ENCODE measurements around the gene PSMG4. TPM values are rescaled to one million over a fixed set of nuclear protein-coding genes. Genes with fewer than 3 reads are reported as not detected.
A peak's percentile ranks its signal among the peaks of the same experiment; 100 is the strongest.

The PSMG4 gene
- total RNA-seq, 3 donors from 2014 or later: 14.8 to 19.8 (median 16.2) TPM

- H3K4me3 ChIP-seq: no peak overlapping the region
- peak; percentile 63 to 95 (median 83) for DNase-seq
- intact Hi-C loops (cut with DNase I, micrococcal nuclease): no loop called here
- H3K36me3 ChIP-seq (ENCODE audit: low read depth): no peaks in the 10 kb centered on the region
- peaks cover 44% of the 10 kb centered on the region for H3K4me1 ChIP-seq (ENCODE audit: low read depth)
- ATAC-seq: peak; percentile 87
- no peaks in the 10 kb centered on the region for H3K9me3 ChIP-seq
- TF ChIP-seq, protein P1, sequence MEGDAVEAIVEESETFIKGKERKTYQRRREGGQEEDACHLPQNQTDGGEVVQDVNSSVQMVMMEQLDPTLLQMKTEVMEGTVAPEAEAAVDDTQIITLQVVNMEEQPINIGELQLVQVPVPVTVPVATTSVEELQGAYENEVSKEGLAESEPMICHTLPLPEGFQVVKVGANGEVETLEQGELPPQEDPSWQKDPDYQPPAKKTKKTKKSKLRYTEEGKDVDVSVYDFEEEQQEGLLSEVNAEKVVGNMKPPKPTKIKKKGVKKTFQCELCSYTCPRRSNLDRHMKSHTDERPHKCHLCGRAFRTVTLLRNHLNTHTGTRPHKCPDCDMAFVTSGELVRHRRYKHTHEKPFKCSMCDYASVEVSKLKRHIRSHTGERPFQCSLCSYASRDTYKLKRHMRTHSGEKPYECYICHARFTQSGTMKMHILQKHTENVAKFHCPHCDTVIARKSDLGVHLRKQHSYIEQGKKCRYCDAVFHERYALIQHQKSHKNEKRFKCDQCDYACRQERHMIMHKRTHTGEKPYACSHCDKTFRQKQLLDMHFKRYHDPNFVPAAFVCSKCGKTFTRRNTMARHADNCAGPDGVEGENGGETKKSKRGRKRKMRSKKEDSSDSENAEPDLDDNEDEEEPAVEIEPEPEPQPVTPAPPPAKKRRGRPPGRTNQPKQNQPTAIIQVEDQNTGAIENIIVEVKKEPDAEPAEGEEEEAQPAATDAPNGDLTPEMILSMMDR (IDR thresholded peaks at IDR 0.05): no peak
Measured at GRCh38 chr6:3231247-3232016, 27.3 kb upstream of the PSMG4 start.

- no peaks in the 10 kb centered on the region for H3K36me3 ChIP-seq (ENCODE audit: low read depth)
- peaks cover 37% of the 10 kb centered on the region for H3K4me1 ChIP-seq (ENCODE audit: low read depth)
- no peak overlapping the region for H3K4me3 ChIP-seq
- TF ChIP-seq, protein P1 (IDR thresholded peaks at IDR 0.05): no peak
- intact Hi-C loops (cut with DNase I, micrococcal nuclease): no loop called here
- no peak for DNase-seq
- no peaks in the 10 kb centered on the region for H3K9me3 ChIP-seq
- no peak for ATAC-seq
Measured at GRCh38 chr6:3232017-3232945, 26.5 kb upstream of the PSMG4 start.

DNA sequence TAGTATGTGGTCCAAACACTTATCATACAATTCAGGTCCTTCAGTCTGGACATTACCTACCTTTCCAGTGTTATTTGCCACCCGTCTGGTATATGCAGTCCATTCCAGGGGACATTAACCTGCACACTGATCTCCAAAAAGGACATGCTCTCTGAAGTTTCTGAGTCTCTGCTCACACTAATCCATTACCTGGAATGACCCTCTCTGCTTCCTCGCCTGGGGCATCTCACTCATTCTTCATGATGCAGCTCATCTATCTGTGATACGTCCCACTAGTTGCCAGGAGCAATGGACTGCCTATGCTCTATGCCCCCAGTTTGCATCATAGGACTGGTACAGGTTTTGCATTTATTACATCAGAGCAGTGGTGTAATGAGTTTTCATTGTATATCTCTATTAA, 25.4 kb upstream of the PSMG4 start:
- peaks cover 26% of the 10 kb centered on the region for H3K4me1 ChIP-seq (ENCODE audit: low read depth)
- H3K36me3 ChIP-seq (ENCODE audit: low read depth): no peaks in the 10 kb centered on the region
- H3K4me3 ChIP-seq: no peak overlapping the region
- TF ChIP-seq, protein P1 (IDR thresholded peaks at IDR 0.05): no peak
- ATAC-seq (no peak), DNase-seq (no peak)
- intact Hi-C loops (cut with DNase I, micrococcal nuclease): no loop called here
- no peaks in the 10 kb centered on the region for H3K9me3 ChIP-seq

DNA sequence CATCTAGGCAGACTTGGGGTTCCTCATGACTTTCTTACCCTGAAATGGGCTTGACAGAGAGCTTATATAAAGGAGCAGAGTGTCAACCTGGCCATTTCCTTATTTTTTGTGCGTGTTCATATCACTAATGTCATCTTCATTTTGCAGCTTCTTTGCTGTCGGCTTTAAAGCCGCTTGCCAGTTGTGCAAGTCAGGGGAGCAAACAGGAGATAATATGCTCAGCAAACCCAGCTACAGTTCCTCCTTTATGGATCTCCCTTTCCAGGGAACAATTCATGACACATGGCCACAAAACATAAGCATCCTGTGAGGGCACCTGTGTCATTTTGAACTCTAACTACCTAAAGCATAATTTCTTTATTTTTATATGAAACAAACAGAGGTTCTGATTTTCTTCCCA, 24.8 kb upstream of the PSMG4 start:
- intact Hi-C loops (cut with DNase I, micrococcal nuclease): no loop called here
- no peaks in the 10 kb centered on the region for H3K9me3 ChIP-seq
- TF ChIP-seq, protein P1 (IDR thresholded peaks at IDR 0.05): no peak
- H3K4me3 ChIP-seq: no peak overlapping the region
- H3K36me3 ChIP-seq (ENCODE audit: low read depth): no peaks in the 10 kb centered on the region
- no peak for DNase-seq
- H3K4me1 ChIP-seq (ENCODE audit: low read depth): peaks cover 21% of the 10 kb centered on the region
- no peak for ATAC-seq

- Histone ChIP-seq H3K36me3 (ENCODE audit: low read depth) (no peaks in the 10 kb centered on the region), H3K4me1 (ENCODE audit: low read depth) (peaks cover 12% of the 10 kb centered on the region), H3K9me3 (no peaks in the 10 kb centered on the region), H3K4me3 (no peak overlapping the region)
- intact Hi-C loops (cut with DNase I, micrococcal nuclease): no loop called here
- TF ChIP-seq, protein P1 (IDR thresholded peaks at IDR 0.05): no peak
- DNase-seq (no peak), ATAC-seq (no peak)
Measured at GRCh38 chr6:3235486-3235885, 23.3 kb upstream of the PSMG4 start.
